Astrocyte of the spinal cord (primary cell): ENCODE measurements around the gene REELD1.

Experiments
- DNase-seq: peaks from one replicate; pipeline ENCODE4 v3.0.0; 2011; ENCODE audit warnings: low read depth, low spot score
- H3K4me3 ChIP-seq: 2 replicates; pipeline ENCODE4 v1.5.1; 2011; ENCODE audit warnings: low read depth, mild to moderate bottlenecking, low read length, moderate library complexity
- in situ Hi-C: cut with HindIII; loops from 2 replicates; pipeline ENCODE4 v1.10.0; 2017; ENCODE audit warnings: low sequenced_read_pairs
- TF ChIP-seq, protein P1 (sequence below): IDR thresholded peaks from 2 replicates; pipeline ENCODE4 v1.5.1; 2012; ENCODE audit warnings: low read depth, mild to moderate bottlenecking, low read length, inconsistent platforms

The REELD1 gene

DNA sequence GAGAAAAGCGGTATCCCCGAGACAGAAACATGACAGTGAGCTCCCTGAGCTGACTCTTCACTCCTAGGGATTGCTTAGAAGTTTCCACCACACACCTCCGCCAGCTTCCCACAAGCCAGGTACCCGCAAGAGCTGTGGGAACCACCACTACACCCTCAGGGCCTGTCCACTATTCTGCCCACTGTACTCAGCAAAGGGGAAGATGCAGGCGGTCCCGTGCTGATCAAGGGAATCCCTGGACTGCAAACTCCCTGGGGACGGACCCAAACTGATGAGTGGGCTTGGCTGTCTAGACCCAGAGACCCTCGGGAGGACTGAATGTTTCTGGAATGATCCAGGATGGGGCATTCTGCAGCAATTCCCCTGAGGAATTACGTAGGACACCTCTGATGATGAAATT lies 30.2 kb downstream of the REELD1 start:
- TF ChIP-seq, protein P1, sequence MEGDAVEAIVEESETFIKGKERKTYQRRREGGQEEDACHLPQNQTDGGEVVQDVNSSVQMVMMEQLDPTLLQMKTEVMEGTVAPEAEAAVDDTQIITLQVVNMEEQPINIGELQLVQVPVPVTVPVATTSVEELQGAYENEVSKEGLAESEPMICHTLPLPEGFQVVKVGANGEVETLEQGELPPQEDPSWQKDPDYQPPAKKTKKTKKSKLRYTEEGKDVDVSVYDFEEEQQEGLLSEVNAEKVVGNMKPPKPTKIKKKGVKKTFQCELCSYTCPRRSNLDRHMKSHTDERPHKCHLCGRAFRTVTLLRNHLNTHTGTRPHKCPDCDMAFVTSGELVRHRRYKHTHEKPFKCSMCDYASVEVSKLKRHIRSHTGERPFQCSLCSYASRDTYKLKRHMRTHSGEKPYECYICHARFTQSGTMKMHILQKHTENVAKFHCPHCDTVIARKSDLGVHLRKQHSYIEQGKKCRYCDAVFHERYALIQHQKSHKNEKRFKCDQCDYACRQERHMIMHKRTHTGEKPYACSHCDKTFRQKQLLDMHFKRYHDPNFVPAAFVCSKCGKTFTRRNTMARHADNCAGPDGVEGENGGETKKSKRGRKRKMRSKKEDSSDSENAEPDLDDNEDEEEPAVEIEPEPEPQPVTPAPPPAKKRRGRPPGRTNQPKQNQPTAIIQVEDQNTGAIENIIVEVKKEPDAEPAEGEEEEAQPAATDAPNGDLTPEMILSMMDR, result no peak
- in situ Hi-C loops, result no loop called here
- H3K4me3 ChIP-seq, result no peak overlapping the region
- no peak for DNase-seq

DNA sequence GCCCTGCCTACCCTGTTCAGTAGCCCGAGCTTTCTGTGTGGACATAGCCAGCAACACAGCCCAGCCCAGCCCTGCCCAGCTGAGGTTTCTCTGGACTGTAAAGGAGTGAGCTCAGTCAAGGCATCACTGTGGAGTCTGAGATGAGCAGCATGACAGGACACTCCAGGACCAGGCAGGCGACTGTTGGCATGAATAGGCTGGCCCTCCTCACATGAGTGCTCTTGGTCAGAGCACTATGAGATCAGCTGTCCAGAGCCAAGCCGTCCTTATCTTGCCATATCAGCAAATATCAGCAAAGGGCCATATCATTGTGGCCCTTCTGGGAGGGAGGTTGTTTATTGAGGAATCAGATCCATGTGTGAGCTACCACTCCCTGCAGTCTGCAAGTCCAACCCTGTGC lies 30.9 kb downstream of the REELD1 start:
- DNase-seq, result no peak
- H3K4me3 ChIP-seq, result no peak overlapping the region
- TF ChIP-seq, protein P1, result no peak
- in situ Hi-C loops, result no loop called here

DNA sequence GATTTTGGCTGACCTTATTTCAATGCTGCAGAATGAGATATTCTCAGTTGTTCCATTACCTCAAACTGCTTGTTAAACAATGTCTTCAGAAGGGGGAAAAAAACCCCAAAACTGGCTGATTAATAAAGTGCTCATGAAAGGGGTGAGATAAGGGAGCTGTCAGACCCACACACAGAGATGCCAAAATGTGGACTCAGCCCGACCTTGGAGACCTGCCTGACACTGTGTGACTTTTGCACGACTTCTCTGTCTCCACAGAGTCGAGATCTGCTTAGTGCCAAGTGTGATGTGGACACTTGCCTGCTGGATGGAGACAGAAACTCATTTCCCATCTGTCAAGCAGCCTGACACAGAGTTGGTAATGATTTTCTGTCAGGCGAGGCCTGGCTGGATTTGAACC lies 31.5 kb downstream of the REELD1 start:
- in situ Hi-C loops, result no loop called here
- no peak overlapping the region for H3K4me3 ChIP-seq
- TF ChIP-seq, protein P1, result no peak
- DNase-seq, result no peak

DNA sequence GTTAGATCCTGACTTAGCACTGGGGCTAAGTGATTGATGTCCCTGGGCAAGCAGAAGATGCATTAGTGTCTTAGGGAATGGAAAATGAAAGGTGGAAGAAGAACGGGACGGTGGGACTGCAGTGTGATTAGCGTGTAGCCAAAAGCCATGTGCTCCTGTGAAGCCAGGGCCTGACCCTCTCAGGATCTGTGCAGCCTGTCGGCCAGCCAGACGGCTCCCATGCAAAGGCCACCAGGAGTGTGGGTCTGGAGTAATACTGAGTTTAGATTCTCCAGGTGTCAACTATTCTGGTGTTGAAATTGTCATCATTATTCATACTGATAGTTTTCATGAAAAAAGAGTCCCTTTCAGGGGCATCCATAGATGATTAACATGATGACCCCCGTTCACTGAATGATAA lies 32.0 kb downstream of the REELD1 start:
- DNase-seq, result no peak
- TF ChIP-seq, protein P1, result no peak
- H3K4me3 ChIP-seq, result no peak overlapping the region
- in situ Hi-C loops, result no loop called here

DNA sequence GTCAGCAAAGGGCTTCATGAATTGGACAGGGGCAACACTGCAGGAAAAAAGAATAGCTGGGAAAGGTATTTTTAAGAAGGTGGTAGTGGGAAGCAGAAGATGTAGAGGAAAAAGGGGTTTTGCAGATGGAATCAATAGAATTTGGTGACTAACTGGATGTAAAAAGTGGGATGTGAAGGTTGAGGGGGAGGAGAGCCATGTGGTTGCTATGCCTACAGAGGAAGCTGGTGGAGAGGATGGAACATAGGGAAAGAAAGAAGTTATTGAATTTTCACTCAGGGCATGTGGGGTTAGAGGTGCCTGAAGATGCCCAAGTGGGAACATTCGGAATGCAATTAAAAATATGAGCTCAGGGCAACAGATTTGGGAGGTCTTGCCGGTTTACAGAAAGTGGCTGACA lies 33.0 kb downstream of the REELD1 start:
- TF ChIP-seq, protein P1, result no peak
- no peak for DNase-seq
- in situ Hi-C loops, result no loop called here

DNA sequence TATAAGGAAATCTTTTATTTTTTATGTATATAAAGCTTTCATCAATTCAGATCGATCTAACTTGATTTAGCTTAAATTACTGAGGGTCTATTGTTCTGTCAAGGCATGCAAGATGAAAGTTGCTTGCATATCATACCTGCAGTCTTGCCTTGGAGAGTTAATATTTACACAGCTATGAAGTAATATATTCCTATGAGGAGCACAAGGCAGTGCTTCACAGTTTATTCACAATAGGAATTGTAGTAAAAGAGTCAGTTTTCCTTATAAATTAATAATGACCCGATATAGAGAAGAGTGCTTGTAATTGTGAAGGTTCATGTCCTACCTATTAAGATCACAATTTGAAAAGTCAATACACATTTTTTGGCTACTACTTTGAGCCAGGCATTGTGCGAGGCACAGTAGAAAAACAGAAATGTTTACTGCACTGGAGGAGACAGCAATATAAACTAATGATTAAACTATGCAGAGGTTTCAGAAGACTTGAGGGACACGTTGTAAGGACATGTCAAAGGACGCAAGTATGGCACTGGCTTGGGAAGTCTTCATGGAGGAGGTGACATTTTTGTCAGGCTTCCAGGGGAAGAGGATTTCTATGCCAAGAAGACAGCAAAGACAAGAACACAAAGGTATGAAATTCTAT lies 38.8 kb downstream of the REELD1 start:
- H3K4me3 ChIP-seq, result no peak overlapping the region
- in situ Hi-C loops, result no loop called here
- no peak for DNase-seq
- TF ChIP-seq, protein P1, result no peak

More for the DNA sequence above, 33.0 kb downstream of the REELD1 start:
- no peak overlapping the region for H3K4me3 ChIP-seq
